Measurements from ENCODE around the gene MAGEF1. TPM values are rescaled to one million over a fixed set of nuclear protein-coding genes. Genes with fewer than 3 reads are reported as not detected.

Gene MAGEF1
- total and polyA plus RNA-seq, 2 donors (not counting 3 experiments of a cell fraction or from before 2014, with no cell fraction given): 7.0 to 14.2 TPM

DNA sequence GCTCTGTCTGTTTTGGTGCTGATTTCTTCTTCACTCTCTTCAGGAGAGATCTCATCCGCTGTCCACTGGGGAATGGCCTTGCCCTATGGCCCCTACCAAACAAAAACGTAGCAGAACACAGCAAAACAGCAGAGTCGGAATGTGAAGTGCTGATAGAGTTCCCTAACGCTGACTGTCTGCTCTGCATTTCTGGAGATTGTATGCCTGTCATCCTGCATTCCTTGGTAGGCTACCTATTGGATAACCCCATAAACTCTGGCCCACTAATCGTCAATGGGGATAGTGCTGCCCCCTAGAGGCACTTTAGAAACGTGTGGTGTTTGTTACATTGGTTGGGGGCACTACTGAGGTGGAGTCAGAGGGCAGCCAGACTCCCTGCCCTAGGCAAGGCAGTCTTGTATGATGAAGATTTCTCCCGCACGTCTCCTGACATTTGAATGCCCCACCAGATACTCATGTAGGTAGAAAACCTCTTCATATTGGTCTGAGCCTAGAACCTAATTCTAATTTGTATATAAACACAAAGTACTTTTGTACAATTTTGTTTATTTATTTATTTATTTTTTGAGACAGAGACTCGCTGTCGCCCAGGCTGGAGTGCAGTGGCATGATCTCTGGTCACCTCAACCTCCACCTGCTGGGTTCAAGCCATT, 15.6 kb upstream of the MAGEF1 start:
- no peak overlapping the region for H3K9ac ChIP-seq (replicated peaks; ENCODE audit: extremely low read depth, insufficient read depth, low read length)
- dilution Hi-C loops (cut with MboI; ENCODE audit: extremely low pct_ligation_motif_present, low sequenced_read_pairs): no loop called here
- FAIRE-seq (peak; percentile 90), DNase-seq (ENCODE audit: low read depth, low spot score) (peak; percentile 65)
- no peak overlapping the region for H3K4me3 ChIP-seq (replicated peaks in 1 of 3; ENCODE audit: insufficient read depth in 1 of 3, low read depth in 1 of 3, low read length in 3 of 3)
- peaks cover 3 to 7% of the 10 kb centered on the region in 2 experiments for H3K27me3 ChIP-seq (ENCODE audit: control insufficient read depth in 2 of 2, insufficient read depth in 2 of 2, low read length in 2 of 2)
- TF ChIP-seq FOS (IDR thresholded peaks at IDR 0.05; ENCODE audit: borderline replicate concordance, insufficient read depth, low read length) (no peak), MYC (IDR thresholded peaks at IDR 0.05; ENCODE audit: low read depth, low read length) (no peak), POLR2AphosphoS5 (IDR thresholded peaks at IDR 0.05; ENCODE audit: insufficient read depth, low read depth, low read length) (no peak), GATA2 (IDR thresholded peaks at IDR 0.05; ENCODE audit: insufficient read depth, insufficient read length, low read depth, low read length) (no peak), JUN (IDR thresholded peaks at IDR 0.05; ENCODE audit: borderline replicate concordance, insufficient read depth, insufficient read length, low read depth) (no peak)
- TF ChIP-seq, protein P1, sequence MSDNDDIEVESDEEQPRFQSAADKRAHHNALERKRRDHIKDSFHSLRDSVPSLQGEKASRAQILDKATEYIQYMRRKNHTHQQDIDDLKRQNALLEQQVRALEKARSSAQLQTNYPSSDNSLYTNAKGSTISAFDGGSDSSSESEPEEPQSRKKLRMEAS (IDR thresholded peaks at IDR 0.05; ENCODE audit: insufficient read depth, insufficient read length): no peak
- TF ChIP-seq, protein P2, sequence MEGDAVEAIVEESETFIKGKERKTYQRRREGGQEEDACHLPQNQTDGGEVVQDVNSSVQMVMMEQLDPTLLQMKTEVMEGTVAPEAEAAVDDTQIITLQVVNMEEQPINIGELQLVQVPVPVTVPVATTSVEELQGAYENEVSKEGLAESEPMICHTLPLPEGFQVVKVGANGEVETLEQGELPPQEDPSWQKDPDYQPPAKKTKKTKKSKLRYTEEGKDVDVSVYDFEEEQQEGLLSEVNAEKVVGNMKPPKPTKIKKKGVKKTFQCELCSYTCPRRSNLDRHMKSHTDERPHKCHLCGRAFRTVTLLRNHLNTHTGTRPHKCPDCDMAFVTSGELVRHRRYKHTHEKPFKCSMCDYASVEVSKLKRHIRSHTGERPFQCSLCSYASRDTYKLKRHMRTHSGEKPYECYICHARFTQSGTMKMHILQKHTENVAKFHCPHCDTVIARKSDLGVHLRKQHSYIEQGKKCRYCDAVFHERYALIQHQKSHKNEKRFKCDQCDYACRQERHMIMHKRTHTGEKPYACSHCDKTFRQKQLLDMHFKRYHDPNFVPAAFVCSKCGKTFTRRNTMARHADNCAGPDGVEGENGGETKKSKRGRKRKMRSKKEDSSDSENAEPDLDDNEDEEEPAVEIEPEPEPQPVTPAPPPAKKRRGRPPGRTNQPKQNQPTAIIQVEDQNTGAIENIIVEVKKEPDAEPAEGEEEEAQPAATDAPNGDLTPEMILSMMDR (IDR thresholded peaks at IDR 0.05; ENCODE audit: extremely low read depth in 1 of 2, insufficient read depth in 1 of 2, low read depth in 1 of 2, low read length in 2 of 2): peak; percentile 73 to 74
- H3K9me3 ChIP-seq (replicated peaks; ENCODE audit: control insufficient read depth, insufficient read depth, low read length): no peaks in the 10 kb centered on the region
- H4K20me1 ChIP-seq (replicated peaks; ENCODE audit: control insufficient read depth, extremely low read depth, insufficient read depth, low read length): no peaks in the 10 kb centered on the region
- intact Hi-C loops (cut with micrococcal nuclease): loop anchor here (1.0 kb wide), 2 partner anchors 50 to 166 kb away; partner anchors contain the start of gene EPHB3
- H3K4me1 ChIP-seq (ENCODE audit: control insufficient read depth, extremely low read depth, insufficient read depth, low read length): no peaks in the 10 kb centered on the region
- H3K27ac ChIP-seq (ENCODE audit: insufficient read depth, low read depth, low read length): no peak overlapping the region
- no peaks in the 10 kb centered on the region for H3K79me2 ChIP-seq (ENCODE audit: control insufficient read depth, insufficient read depth, low read length)
- H3K4me2 ChIP-seq (ENCODE audit: insufficient read depth, low read length): no peak overlapping the region
- H3K36me3 ChIP-seq (ENCODE audit: control insufficient read depth in 2 of 2, extremely low read depth in 1 of 2, insufficient read depth in 2 of 2, low read length in 2 of 2): no peaks in the 10 kb centered on the region
- CTCF ChIA-PET: interaction anchor here (0.8 to 4.3 kb wide), 14 partner anchors 10 to 171 kb away, joined by 3 to 30 read pairs (median 4); no protein-coding TSS in a partner anchor
- H2AFZ ChIP-seq (ENCODE audit: low read depth, low read length): no peak overlapping the region
- POLR2A ChIA-PET: no interaction called here
- no peaks in the 10 kb centered on the region for H3K9me1 ChIP-seq (replicated peaks; ENCODE audit: control insufficient read depth, extremely low read depth, insufficient read depth, low read length)
- no TSS peak for BruUV-seq (replicated peaks)

Measured in endothelial cell of umbilical vein (primary cell).